ENCODE measurements around the gene ABCC5. TPM values are rescaled to one million over a fixed set of nuclear protein-coding genes. Genes with fewer than 3 reads are reported as not detected.

Gene ABCC5
- total and polyA plus RNA-seq, 12 donors, result 12.1 to 89.6 (median 40.9) TPM

- no peak for TF ChIP-seq CTCF (IDR thresholded peaks at IDR 0.05)
- Histone ChIP-seq H3K9me3 (no peaks in the 10 kb centered on the region), H3K4me1 (peaks cover 0 to 21% (median 9%) of the 10 kb centered on the region in 9 donors), H3K4me3 (no peak overlapping the region), H3K27me3 (no peaks in the 10 kb centered on the region), H3K27ac (peak overlapping the region in 2 of 10 donors; percentile 22 to 23), H3K36me3 (peaks cover 0 to 99% (median 18%) of the 10 kb centered on the region in 9 donors)
- intact Hi-C loops (cut with DNase I), result no loop called here
- ATAC-seq (peak in 5 of 8 donors; percentile 50 to 88 (median 61)), DNase-seq (no peak)
- 54 to 60% methylated on average over 2 of the region's 2 CpGs for WGBS, 2 donors
Measured at GRCh38 chr3:183931881-183932280, 85.8 kb downstream of the ABCC5 start.

DNA sequence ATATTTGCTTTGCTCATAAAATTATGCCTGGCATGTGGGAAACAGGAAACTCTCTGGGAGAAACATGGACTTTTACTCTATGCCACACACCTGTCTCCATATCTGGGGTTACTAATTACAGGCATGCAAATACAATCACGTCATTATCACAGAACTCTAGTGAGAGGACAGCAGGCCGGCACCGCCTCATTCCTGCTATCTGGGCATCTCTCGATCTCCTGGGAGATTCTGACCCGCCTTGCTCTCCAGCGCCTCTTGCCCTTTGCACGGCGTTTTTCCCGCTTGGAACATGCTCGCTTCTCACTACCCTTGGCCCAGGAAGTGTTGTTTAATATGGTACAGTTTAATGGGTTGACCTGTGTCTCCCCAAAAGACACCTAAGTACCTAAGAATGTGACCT, 87.6 kb downstream of the ABCC5 start:
- peaks cover 0 to 99% (median 21%) of the 10 kb centered on the region in 9 donors for H3K36me3 ChIP-seq
- no peaks in the 10 kb centered on the region for H3K27me3 ChIP-seq
- peaks cover 0 to 21% (median 9%) of the 10 kb centered on the region in 9 donors for H3K4me1 ChIP-seq
- ATAC-seq (no peak), DNase-seq (no peak)
- H3K27ac ChIP-seq, result no peak overlapping the region
- no peak overlapping the region for H3K4me3 ChIP-seq
- TF ChIP-seq CTCF (IDR thresholded peaks at IDR 0.05), result no peak
- no peaks in the 10 kb centered on the region for H3K9me3 ChIP-seq
- 91 to 92% methylated on average over 10 of the region's 10 CpGs for WGBS, 2 donors
- intact Hi-C loops (cut with DNase I), result no loop called here

GRCh38 chr3:183927059-183927458, 90.6 kb downstream of the ABCC5 start:
- Histone ChIP-seq H3K27me3 (no peaks in the 10 kb centered on the region), H3K4me3 (no peak overlapping the region), H3K36me3 (peaks cover 0 to 99% (median 34%) of the 10 kb centered on the region in 9 donors), H3K9me3 (no peaks in the 10 kb centered on the region), H3K4me1 (peaks cover 0 to 7% (median 0%) of the 10 kb centered on the region in 9 donors), H3K27ac (no peak overlapping the region)
- WGBS, 2 donors, result 96 to 97% methylated on average over 3 of the region's 3 CpGs
- intact Hi-C loops (cut with DNase I), result no loop called here
- DNase-seq, result no peak
- no peak for ATAC-seq
- TF ChIP-seq CTCF (IDR thresholded peaks at IDR 0.05), result no peak

DNA sequence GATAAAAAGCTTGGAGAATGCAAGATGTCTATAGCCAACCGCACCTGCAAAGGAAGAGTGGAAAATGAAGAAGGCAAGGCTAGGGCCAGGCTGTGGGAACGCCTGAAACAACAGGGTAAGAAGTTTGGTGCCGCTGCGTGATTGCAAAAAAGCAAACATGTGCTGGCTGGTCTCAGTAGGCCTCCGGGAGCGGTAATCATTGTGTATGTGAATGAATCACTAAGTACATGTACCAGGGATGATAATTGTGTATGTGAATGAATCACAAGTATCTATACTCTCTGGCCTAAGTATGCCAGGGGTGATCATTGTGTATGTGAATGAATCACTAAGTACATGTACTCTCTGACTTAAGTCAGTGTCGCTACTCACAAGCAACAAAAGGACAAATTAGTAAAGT, 92.7 kb downstream of the ABCC5 start:
- intact Hi-C loops (cut with DNase I), result no loop called here
- Histone ChIP-seq H3K4me1 (no peaks in the 10 kb centered on the region), H3K27ac (no peak overlapping the region), H3K9me3 (no peaks in the 10 kb centered on the region), H3K36me3 (peaks cover 0 to 100% (median 49%) of the 10 kb centered on the region in 9 donors), H3K27me3 (no peaks in the 10 kb centered on the region), H3K4me3 (no peak overlapping the region)
- ATAC-seq (no peak), DNase-seq (no peak)
- 96 to 97% methylated on average over 7 of the region's 7 CpGs for WGBS, 2 donors
- no peak for TF ChIP-seq CTCF (IDR thresholded peaks at IDR 0.05)
